Stimulated activated CD4-positive, alpha-beta T cell treated with anti-CD3 and anti-CD28 coated beads, TNF-alpha, amount 100 ng/mL, for 1 hour (primary cell): ENCODE results near the gene DNAJB4.
"Not testable (repeated sequence)": the region's sequence is repeated elsewhere in the genome, so short reads cannot be mapped to it uniquely, and the experiment has no call there.

ENCODE experiments used
- DNase-seq, 3 donors: peaks; one replicate each; pipeline ENCODE4 v3.0.0-alpha.2; 2020; ENCODE audit warnings: low read depth in 3 of 3, low spot score in 1 of 3

Gene DNAJB4

DNA sequence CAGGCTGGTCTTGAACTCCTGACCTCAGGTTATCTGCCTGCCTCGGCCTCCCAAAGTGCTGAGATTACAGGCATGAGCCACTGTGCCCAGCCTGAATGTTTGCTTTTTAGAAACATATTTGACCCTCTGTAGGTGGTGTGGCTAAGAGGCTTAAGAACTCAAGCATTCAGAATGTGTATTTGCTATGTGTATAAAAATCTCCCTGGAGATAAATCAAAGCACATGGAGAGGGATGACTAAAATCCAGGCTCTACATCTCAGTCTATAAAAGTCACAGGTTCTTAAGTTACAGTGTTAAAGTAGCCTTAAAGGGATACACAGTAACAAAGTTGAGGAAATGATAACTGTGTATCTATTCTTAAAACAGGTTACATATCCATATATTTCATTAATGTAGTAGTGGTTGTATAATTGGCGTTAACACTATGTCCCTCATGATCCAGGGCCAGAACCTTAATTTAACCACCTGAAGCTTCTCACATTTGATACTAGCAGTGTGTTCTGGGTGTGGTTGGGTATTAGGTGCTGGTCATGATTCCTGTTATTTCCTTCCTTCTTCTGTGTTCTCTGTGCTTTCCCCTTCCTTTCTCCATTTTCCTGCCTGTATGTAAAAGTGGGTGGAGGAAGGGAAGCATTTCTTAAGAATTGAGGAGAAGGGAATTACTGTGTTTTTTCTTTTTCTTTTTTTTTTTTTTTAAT lies 57.2 kb downstream of the DNAJB4 start:
- no peak for DNase-seq

DNA sequence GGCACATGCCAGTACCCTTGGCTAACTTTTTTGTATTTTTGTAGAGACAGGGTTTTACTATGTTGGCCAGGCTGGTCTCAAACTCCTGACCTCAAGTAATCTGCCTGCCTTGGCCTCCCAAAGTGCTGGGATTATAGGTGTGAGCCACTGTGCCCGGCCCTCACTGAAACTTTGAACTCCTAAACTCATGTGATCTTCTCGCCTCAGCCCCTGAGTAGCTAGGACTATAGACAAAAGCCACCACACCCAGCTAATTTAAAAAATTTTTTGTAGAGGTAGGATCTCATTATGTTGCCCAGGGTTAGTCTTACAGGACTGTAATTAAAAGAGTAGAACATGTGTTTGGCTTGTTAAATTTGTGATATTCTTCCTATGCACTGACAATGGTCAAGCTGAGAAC lies 60.1 kb downstream of the DNAJB4 start:
- DNase-seq: not testable (repeated sequence)
